HFF-Myc (cell line): Measurements from ENCODE around the gene MAP3K7.

Experiments
- DNase-seq: peaks from one replicate; pipeline ENCODE4 v3.0.0-alpha.2; 2011; ENCODE audit warnings: low read depth; ENCODE audit errors: extremely low read depth
- H3K4me3 ChIP-seq: replicated peaks from 2 replicates; pipeline ENCODE4 v1.5.1; 2011; ENCODE audit warnings: low read depth, mild to moderate bottlenecking, control low read depth, low read length
- CTCF ChIP-seq: IDR thresholded peaks from 2 replicates; pipeline ENCODE4 v1.5.1; 2012; ENCODE audit warnings: mild to moderate bottlenecking, low read depth, low read length, control low read depth; ENCODE audit errors: missing control alignments

MAP3K7 gene

DNA sequence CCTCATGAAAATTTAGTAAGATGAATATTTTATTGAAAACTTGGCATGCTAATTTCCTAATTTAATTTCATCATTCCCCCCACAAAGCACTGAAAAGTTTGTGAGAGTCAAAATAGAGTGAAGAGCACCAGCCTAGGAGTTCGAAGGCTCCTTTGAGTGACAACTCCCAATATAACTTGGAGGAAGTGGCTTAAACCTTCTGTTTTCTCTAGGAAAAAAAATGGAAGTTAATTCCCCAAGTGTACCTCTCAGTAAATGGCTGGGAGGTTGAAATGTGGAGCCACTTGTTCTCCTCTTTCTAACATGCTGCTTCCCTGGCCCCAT is 107.3 kb downstream of the MAP3K7 start:
- H3K4me3 ChIP-seq, result no peak overlapping the region
- DNase-seq, result no peak
- no peak for TF ChIP-seq CTCF

- DNase-seq, result peak; percentile 96
- peak; percentile 81 for TF ChIP-seq CTCF
- H3K4me3 ChIP-seq, result no peak overlapping the region
Measured at GRCh38 chr6:90478789-90479602, 107.9 kb downstream of the MAP3K7 start.

DNA sequence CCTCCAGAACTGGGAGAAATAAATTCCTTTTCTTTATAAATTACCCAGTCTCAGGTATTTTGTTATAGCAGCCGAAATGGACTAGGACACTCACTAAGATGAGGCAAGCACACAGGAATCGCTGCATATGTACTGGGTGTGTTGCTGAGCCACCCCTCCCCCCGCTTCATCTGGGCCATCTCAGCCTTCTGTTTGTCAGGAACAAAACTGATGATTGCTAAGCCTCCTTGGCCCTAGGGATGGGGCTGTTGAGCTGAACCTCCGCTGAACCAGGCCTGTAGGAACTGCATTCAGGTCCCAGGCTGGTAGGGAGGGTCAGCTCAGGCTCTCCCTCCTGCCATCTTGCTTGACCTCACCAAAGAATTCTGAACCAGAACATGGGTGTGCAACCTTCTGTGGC is 108.6 kb downstream of the MAP3K7 start:
- no peak for DNase-seq
- no peak for TF ChIP-seq CTCF
- H3K4me3 ChIP-seq, result no peak overlapping the region

DNA sequence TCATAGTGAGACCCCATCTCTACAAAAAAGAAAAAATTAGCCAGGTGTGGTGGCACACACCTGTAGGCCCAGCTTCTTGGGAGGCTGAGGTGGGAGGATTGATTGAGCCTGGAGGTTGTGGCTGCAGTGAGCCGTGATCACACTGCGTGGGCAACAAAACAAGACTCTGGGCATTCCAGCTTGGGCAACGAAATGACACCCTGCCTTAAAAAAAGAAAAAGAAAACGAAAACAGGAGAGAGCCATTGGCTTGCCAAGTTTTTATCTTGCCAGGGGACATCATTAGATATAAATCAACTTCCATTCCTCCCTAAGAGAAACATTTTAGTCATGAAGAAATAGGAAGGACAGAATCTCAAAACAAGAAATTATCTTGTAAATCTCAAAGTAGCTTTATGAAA is 109.5 kb downstream of the MAP3K7 start:
- H3K4me3 ChIP-seq, result no peak overlapping the region
- TF ChIP-seq CTCF, result no peak
- DNase-seq, result no peak

DNA sequence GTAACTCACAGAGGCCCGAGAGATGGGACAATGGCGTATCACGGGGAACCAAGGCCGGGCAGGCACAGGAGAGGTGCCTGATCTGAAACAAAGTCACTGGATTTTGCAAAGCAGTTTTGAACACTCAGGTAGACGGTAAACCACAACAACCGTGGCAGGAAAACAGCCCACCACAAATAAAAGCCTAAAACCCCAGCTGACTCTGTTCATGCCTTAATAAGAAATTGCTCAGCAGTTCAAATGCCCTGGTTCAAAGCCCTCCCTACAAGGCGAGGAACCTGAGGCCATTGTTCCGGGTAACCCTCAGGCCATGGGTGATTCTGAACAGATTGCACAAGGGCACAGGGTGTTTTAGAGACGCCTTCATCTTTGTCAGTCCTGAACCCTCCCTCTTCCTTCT is 114.2 kb downstream of the MAP3K7 start:
- no peak overlapping the region for H3K4me3 ChIP-seq
- no peak for DNase-seq
- TF ChIP-seq CTCF, result no peak

GRCh38 chr6:90471263-90471662 is 115.6 kb downstream of the MAP3K7 start:
- no peak overlapping the region for H3K4me3 ChIP-seq
- no peak for TF ChIP-seq CTCF
- DNase-seq, result no peak

GRCh38 chr6:90469906-90470305 is 117.0 kb downstream of the MAP3K7 start:
- no peak for TF ChIP-seq CTCF
- no peak overlapping the region for H3K4me3 ChIP-seq
- DNase-seq, result no peak
